ENCODE data around the gene PHF14.

Gene PHF14

GRCh38 chr7:11120068-11120664 lies 146.5 kb downstream of the PHF14 start:
- no peak for DNase-seq

- DNase-seq = no peak
These were observed 147.1 kb downstream of the PHF14 start for GRCh38 chr7:11120675-11121220.

DNA sequence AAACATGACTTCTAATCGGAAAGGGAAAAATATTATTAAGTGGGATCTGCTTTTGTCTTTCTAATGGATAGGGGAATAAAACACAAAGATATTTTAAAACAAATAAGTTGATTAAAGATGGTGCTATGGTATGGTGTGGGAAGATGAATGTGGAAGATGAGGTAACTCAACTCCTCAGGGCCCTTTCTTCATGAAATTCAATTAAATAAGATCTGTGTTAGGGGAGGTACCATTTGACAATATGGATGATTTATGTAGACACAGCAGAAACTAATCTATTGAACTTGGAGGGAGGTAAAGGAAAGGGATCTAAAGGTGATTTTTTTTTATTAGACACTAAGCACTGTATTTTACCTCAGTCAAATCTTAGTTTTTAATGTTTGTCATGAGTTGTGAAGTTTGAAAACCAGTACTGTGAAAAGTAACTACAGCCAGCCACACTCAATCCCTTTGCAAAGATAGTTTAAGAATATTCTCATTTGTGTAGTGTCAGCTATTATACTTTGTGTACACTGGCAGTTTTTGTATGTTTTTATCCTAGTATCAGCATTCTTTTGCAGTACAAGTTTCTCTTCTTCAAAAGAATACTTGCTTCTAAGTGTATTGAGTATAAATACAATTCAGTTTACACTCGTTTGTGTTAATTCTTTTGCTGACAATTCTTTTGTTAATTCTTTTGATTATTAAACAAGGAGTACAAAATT lies 151.3 kb downstream of the PHF14 start:
- no peak for DNase-seq

GRCh38 chr7:11127114-11127785 lies 153.6 kb downstream of the PHF14 start:
- DNase-seq = no peak

DNA sequence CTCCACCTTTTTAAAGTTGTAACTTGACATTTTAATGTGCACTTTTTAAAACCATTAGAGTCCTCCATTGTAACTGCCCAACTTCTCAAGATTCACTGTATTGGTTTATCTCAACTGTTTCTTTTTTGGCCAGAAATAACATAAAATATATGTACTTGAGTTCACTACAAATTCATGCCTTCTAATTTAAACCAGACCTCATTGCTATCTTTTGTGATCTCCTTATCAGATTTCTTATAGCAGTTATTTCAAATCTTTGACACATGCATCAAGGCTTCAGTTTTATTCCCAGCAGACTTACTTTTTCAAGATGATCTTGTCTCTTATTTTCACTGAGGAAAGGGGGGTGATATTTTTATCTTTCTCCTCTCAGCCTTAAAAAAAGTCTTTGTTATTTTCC lies 154.3 kb downstream of the PHF14 start:
- no peak for DNase-seq

DNA sequence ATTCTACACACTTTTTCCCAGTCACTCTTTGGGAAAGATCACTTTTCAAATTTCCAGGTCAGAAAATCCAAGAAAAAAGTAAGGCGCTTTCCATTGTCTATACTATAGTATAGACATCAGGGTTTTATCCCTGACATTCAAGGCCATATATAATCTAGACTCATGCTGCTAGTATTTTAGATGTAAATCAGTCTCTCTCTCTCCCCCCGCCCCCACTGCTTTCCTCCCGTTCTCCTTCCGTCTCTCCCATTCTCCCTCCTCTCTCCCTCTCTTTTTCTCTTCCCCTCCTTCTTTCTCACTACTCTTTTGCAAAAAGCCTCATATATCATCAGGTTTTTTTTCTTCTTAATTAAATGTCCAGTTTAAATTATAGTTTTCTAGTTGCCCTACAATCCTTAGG lies 154.8 kb downstream of the PHF14 start:
- DNase-seq = no peak

- DNase-seq = no peak
These were observed 156.3 kb downstream of the PHF14 start for GRCh38 chr7:11130012-11130411.

DNA sequence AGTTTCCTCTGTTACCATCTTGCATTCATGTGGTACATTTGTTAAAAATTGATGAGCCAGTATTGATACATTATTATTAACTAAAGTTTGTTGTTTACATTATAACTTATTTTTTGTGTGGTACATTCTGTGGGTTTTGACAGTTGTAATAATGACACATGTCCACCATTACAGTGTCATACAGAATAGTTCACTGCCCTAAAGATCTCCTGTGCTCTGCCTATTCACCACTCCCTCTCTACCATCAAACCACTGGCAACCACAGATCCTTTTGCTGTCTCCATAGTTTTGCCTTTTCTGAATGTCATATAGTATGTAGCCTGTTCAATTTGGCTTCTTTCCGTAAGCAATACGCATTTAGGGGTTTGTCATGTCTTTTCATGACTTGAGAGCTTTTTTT lies 156.9 kb downstream of the PHF14 start:
- no peak for DNase-seq

DNA sequence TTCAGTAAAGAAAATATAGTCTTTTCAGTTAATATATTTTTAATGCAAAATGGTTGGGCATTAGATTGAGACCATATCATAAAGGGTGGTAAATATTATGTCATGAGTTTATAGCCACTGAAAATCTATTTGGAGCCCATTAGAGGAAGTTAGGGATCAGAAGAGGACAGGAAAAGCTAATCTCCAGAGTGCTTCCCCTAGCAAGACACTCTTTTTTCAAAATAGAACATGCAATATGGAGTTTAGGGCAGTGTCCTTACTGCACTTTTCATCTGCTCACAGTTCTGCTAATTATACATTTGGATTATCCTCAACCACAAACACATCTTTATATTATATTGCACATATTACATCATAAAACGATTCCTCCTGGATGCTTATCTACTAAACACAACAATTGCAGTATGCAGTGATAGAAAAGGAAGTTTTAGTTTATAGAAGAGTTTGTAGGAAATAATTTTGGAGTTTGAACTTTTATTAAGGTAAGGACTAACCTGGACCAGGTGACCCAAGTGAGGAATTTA lies 159.8 kb downstream of the PHF14 start:
- DNase-seq = peak in 1 of 2 experiments; percentile 12

DNA sequence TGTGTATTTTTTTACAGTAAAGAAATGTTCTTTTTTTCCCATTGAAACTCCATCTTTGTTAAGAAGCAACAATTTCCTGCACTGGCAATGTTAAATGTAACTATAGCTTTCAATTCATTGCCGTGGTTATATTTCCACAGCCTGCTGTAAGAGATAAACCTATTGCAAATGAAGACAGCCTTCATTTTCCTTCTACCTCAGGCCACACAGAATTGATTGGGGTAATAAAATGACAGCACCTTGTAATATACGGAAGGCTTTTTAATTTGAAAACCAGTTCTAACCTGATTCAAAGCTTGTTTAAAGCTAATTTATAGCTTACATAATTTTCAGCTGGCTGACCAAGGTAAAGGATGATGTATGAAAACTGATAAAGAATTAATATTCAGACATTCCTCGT lies 161.9 kb downstream of the PHF14 start:
- no peak for DNase-seq

DNA sequence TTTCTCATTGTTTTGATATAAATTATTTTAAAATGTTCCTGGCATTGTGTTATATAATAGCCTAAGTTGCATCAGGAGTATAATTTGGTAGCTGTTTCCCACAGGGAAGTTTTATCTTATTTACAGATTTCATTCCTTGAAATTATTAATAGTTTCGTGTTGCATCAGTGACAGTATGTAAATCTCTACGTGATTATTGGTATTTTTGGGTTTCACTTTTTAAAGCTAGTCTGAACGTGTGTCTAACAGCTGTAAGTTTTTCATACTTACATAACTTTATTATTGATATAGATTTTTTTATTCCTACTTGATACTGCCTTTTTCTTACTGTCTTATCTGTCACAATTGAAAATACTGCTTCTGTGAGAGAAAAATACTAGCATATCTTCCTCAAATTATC lies 167.9 kb downstream of the PHF14 start:
- no peak for DNase-seq

DNA sequence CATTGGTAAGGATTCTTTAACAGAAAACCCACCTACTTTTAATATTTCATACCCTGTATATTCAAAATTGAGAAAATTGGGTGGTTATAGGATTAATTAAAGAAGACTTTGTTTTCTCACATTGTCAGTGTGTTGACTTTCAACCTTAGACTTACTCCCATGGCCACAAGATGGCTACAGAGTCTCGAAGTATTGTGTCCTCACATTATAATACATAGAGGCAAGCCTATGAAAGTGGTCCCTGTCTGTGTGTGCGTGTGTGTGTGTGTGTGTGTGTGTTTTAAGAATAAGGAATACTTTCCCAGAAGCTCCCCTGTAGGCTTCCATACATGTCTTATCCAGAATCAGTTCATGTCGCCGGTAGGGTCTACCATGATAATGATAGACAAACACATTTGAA lies 180.0 kb downstream of the PHF14 start:
- no peak for DNase-seq

- no peak for DNase-seq
These were observed 182.2 kb downstream of the PHF14 start for GRCh38 chr7:11155883-11156282.

DNA sequence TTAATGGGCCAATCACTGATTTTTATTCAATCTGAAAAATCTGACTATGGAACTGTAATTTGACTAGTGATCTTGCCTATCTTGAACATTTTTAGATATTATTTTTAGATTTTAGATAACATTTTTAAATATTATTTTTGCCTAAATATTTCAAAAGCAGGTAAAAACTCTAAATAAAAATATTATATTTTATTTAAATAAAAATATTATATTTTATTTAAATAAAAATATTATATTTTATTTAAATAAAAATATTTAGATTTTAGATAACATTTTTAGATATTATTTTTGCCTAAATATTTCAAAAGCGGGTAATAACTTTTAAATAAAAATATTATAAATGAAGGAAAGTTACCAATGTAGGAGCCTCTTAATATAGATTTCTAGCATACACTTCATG lies 187.8 kb downstream of the PHF14 start:
- DNase-seq = no peak

- no peak for DNase-seq
These were observed 189.5 kb downstream of the PHF14 start for GRCh38 chr7:11163220-11163619.

DNA sequence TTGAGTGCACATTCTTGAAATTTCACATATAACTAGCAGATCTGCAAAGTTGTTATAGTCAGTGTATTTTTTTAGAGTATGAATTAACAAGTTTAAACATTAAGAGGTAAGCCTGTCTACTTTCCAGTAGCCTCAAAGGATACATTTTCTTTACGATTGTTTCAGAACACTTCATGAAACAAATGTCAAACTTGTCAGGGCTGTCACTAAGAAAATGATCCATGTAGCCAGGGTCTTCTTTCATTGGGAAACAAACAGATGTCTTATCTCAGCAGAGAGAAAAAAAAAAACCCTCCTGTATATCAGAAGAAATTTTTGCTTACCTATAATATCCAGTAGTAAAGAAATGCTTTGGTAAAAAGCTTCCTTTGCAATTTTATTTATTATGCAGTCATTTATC lies 192.4 kb downstream of the PHF14 start:
- no peak for DNase-seq

DNA sequence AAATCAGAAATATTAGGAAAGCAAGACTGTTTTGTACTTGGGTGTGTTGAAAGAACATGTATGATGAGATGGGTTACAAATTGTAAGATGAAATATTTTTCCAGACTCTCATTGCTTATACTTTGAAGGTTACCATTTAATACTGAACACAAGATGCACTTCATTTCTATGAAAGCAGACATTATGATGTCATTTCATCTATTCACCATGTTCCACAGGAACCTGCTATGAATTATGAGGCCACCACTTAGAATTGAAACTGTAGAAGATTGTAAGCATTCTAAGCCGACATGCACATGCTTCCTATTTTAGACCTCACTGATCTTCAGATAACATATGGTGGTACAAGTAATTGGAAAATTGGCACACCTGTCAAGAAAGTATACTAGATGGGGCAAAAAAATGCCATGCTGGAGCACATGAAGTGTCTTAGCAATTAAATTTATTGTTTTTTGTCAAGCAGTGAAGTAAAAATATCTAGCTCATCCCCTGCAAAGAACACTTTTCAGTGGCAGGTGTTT lies 195.0 kb downstream of the PHF14 start:
- DNase-seq = no peak

GRCh38 chr7:11170175-11170574 lies 196.5 kb downstream of the PHF14 start:
- no peak for DNase-seq

DNA sequence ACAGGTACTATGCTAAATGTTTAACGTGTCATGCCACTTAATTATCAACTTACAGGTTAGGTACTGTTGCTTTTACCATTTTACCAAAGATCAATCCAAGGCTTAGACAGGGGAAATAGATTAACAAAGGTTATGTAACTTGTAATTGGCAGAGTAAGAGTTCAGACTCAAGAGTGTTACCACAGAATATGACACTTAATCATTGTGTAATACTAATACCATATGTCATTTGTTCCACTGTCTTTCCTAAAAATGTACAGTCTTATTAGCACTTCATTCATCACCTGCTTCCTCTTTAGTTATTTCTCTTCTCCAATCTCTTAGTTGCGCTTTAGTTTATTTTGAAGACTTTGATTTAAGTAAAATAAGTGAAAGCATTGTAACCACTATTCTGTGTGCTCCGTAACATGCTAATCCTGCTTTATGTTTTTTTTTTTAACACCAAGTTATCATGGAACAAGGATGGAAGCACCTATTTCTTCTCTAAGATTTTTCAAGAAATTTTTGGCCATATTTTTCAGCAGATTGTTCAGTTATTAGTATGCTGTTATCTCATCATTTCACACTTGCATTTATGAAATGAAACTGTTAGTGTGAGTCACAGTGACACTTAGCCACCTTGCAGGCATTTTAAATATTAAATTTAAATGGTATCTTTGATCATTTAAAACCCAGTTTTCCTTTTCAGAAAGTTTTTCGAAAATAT lies 197.3 kb downstream of the PHF14 start:
- peak; percentile 56 to 74 for DNase-seq

DNA sequence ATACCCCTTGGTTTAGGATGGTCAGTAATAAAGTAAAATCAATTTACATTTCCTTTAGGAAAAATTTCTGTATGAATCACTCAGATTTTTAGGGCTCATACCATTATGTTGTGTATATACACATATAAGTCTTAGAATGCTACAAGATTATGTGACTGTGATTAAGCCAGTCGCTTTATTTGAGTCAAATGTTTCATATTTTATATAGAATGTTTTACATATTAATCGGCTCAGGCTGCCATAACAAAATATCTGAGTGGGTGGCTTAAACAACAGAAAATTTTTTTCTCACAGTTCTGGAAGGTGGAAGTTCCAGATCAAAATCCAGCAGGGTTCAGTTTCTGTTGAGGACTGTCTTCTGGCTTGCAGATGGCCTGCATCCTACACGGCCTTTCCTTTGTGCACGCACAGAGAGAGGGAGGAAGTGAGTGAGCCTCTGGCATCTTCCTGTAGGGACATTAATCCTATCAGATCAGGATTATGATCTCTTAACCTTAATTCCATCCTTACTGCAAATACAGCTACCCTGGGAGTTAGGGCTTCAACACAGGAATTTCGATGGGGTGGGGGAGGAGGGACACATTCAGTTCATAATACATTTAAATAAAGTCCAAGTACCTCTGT lies 198.0 kb downstream of the PHF14 start:
- DNase-seq = no peak

DNA sequence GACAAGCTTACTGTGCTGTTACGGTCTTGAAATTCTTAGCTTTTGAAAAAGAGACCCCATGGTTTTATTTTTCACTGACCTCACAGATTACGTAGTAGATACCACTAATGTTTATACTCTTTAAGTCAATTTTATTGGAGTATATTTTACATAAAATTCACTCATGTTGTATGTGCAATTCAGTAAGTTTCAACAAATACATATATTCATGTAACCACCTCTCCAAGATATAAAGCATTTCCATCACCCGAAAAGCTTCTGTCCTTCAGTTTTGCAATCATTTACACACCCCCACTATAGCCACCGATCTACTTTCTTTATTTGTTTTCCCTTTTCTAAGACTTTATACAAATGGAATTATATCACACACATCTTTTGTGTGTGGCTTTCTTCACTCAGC lies 199.2 kb downstream of the PHF14 start:
- no peak for DNase-seq

DNA sequence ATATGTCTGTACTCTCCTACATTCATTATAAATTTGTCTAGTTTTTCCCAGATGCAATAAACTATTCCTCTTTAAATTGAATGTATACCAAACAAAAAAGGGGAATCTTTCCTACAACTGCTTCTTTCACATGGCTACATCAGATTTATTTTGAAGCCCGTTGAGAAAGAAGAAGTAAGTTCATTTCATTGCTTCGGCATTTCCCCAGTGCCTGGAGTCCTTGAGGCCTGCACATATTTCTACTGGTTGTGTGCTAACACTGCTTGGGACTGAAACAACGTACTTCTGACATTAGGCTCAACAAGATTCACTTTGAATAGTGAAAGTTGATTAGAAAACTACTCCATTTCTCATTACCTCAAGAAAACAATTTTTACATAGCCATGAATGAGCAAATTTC lies 201.7 kb downstream of the PHF14 start:
- no peak for DNase-seq

GRCh38 chr7:11175887-11176286 lies 202.2 kb downstream of the PHF14 start:
- DNase-seq = no peak

All from AML-193 (cell line).